ENCODE data around the gene NEK7.

- TF ChIP-seq PRPF4 (IDR thresholded peaks at IDR 0.05; ENCODE audit: insufficient read depth, low read depth, low read length, poor library complexity, severe bottlenecking) (no peak), PURB (CRISPR knock-in tag; IDR thresholded peaks at IDR 0.05; ENCODE audit: low read depth) (no peak), POLR2AphosphoS5 (IDR thresholded peaks at IDR 0.05; ENCODE audit: control insufficient read depth, insufficient read depth, low read depth, low read length) (no peak)
Observed at GRCh38 chr1:198333744-198334143, 176.9 kb downstream of the NEK7 start.
